NCI-H82 (cell line): Measurements from ENCODE around the gene CKB.

ENCODE experiments used
- DNase-seq: peaks from one replicate; lab custom pipeline; 2025; lab: John Stamatoyannopoulos, UW

The CKB gene

GRCh38 chr14:103522649-103523574, at the start of gene CKB:
Gene CKB (minus strand): TSS chr14:103522830. CDS start chr14:103522493, 337 bp downstream.
- peak; percentile 90 for DNase-seq

GRCh38 chr14:103569408-103569807, 46.8 kb upstream of the CKB start:
- DNase-seq = no peak

GRCh38 chr14:103568952-103569351, 46.3 kb upstream of the CKB start:
- DNase-seq = no peak

GRCh38 chr14:103563844-103564505, 41.3 kb upstream of the CKB start:
- DNase-seq = no peak

- DNase-seq = no peak
These were observed 40.6 kb upstream of the CKB start for GRCh38 chr14:103563226-103563620.

- DNase-seq = peak; percentile 89
These were observed 40.0 kb upstream of the CKB start, which contains the start of the genes BAG5 and COA8 for GRCh38 chr14:103562429-103563225. Gene BAG5 (minus strand): TSS chr14:103562657. CDS start chr14:103561164, 1,493 bp downstream. Gene COA8 (plus strand): TSS chr14:103562960. CDS start chr14:103563002, 42 bp downstream.

- no peak for DNase-seq
These were observed 39.5 kb upstream of the CKB start for GRCh38 chr14:103562179-103562428.

- peak; percentile 22 for DNase-seq
These were observed 39.0 kb upstream of the CKB start for GRCh38 chr14:103561381-103562178.

- no peak for DNase-seq
These were observed 38.1 kb upstream of the CKB start for GRCh38 chr14:103560691-103561090.

- DNase-seq = no peak
These were observed 37.1 kb upstream of the CKB start for GRCh38 chr14:103559766-103560165.

GRCh38 chr14:103558071-103558882, 35.6 kb upstream of the CKB start:
- DNase-seq = no peak

GRCh38 chr14:103556946-103557758, 34.5 kb upstream of the CKB start:
- peak; percentile 72 for DNase-seq

GRCh38 chr14:103555559-103556337, 33.1 kb upstream of the CKB start:
- DNase-seq = no peak

- DNase-seq = no peak
These were observed 30.2 kb upstream of the CKB start for GRCh38 chr14:103552846-103553210.

GRCh38 chr14:103552011-103552845, 29.6 kb upstream of the CKB start:
- DNase-seq = no peak

GRCh38 chr14:103551338-103551762, 28.7 kb upstream of the CKB start:
- DNase-seq = no peak

GRCh38 chr14:103550451-103551337, 28.1 kb upstream of the CKB start:
- no peak for DNase-seq
